Stimulated activated CD8-positive, alpha-beta memory T cell treated with anti-CD3 and anti-CD28 coated beads, Interleukin-12 subunit alpha, Interleukin-12 subunit beta, amount 100 ng/mL, for 1 hour (primary cell): ENCODE data around the gene FOXB2.
"Not testable (repeated sequence)": the region's sequence is repeated elsewhere in the genome, so short reads cannot be mapped to it uniquely, and the experiment has no call there.

ENCODE experiments used
- DNase-seq: peaks from one replicate; pipeline ENCODE4 v3.0.0-alpha.2; 2020; ENCODE audit warnings: low read depth

The FOXB2 gene

GRCh38 chr9:77019236-77019925, at the start of gene FOXB2:
TSS of gene FOXB2 (plus strand) at chr9:77019655. CDS start at chr9:77019655, 0 bp downstream.
- no peak for DNase-seq

- DNase-seq, result no peak
Observed at GRCh38 chr9:76969716-76970115, 49.7 kb upstream of the FOXB2 start.

GRCh38 chr9:76978831-76979230, 40.6 kb upstream of the FOXB2 start:
- DNase-seq, result not testable (repeated sequence)

GRCh38 chr9:76980566-76980965, 38.9 kb upstream of the FOXB2 start:
- DNase-seq, result no peak

- DNase-seq, result no peak
Observed at GRCh38 chr9:76984486-76984885, 35.0 kb upstream of the FOXB2 start.

- no peak for DNase-seq
Observed at GRCh38 chr9:76985581-76985980, 33.9 kb upstream of the FOXB2 start.

- DNase-seq, result no peak
Observed at GRCh38 chr9:76987594-76988200, 31.8 kb upstream of the FOXB2 start.

- DNase-seq, result no peak
Observed at GRCh38 chr9:76988941-76989340, 30.5 kb upstream of the FOXB2 start.

GRCh38 chr9:76989501-76989900, 30.0 kb upstream of the FOXB2 start:
- no peak for DNase-seq

GRCh38 chr9:76996700-76997099, 22.8 kb upstream of the FOXB2 start:
- DNase-seq, result no peak

- no peak for DNase-seq
Observed at GRCh38 chr9:76999261-76999660, 20.2 kb upstream of the FOXB2 start.

GRCh38 chr9:77000330-77000729, 19.1 kb upstream of the FOXB2 start:
- no peak for DNase-seq

- DNase-seq, result no peak
Observed at GRCh38 chr9:77003366-77003765, 16.1 kb upstream of the FOXB2 start.

- DNase-seq, result no peak
Observed at GRCh38 chr9:77005216-77005615, 14.2 kb upstream of the FOXB2 start.

GRCh38 chr9:77010527-77010926, 8.9 kb upstream of the FOXB2 start:
- DNase-seq, result no peak

- DNase-seq, result peak; percentile 29
Observed at GRCh38 chr9:77011973-77012821, 7.3 kb upstream of the FOXB2 start.

- no peak for DNase-seq
Observed at GRCh38 chr9:77013206-77013931, 6.1 kb upstream of the FOXB2 start.

GRCh38 chr9:77013932-77014596, 5.4 kb upstream of the FOXB2 start:
- no peak for DNase-seq

GRCh38 chr9:77014597-77015263, 4.7 kb upstream of the FOXB2 start:
- DNase-seq, result no peak

- no peak for DNase-seq
Observed at GRCh38 chr9:77015327-77016048, 4.0 kb upstream of the FOXB2 start.

- no peak for DNase-seq
Observed at GRCh38 chr9:77016121-77016525, 3.3 kb upstream of the FOXB2 start.
